CD8-positive, alpha-beta memory T cell (primary cell): ENCODE data around the gene ZMIZ1. TPM values are rescaled to one million over a fixed set of nuclear protein-coding genes. Genes with fewer than 3 reads are reported as not detected.
A peak's percentile ranks its signal among the peaks of the same experiment; 100 is the strongest.

Experiments
- CTCF ChIA-PET: fragments of 350-600 bp; sonication (Branson Sonifier 250); formaldehyde crosslinking; loops from one replicate; lab custom pipeline; 2021; ENCODE audit warnings: antibody characterized with exemption; lab: Charles Lee
- POLR2A ChIA-PET: fragments of 350-600 bp; sonication (Branson Sonifier 250); formaldehyde crosslinking; loops from one replicate; lab custom pipeline; 2021; ENCODE audit warnings: antibody characterized with exemption; lab: Charles Lee
- DNase-seq, 5 donors: peaks; one replicate each; pipeline versions ENCODE4 v3.0.0 to v3.0.0-alpha.2; 2020 to 2022; ENCODE audit warnings: mixed read lengths in 1 of 5
- H3K27ac ChIP-seq: one replicate; pipeline ENCODE4 v1.7.0; 2013; ENCODE audit warnings: low read depth, mild to moderate bottlenecking, low read length, moderate library complexity
- H3K27me3 ChIP-seq: 2 replicates; pipeline ENCODE4 v1.7.0; 2013; ENCODE audit warnings: low read length, mild to moderate bottlenecking; ENCODE audit not compliant: insufficient read depth, poor library complexity, severe bottlenecking
- H3K36me3 ChIP-seq: 2 replicates; pipeline ENCODE4 v1.7.0; 2013; ENCODE audit warnings: mild to moderate bottlenecking, low read length, moderate library complexity; ENCODE audit not compliant: insufficient read depth
- H3K4me1 ChIP-seq: 2 replicates; pipeline ENCODE4 v1.7.0; 2013; ENCODE audit warnings: mild to moderate bottlenecking, low read length, moderate library complexity; ENCODE audit not compliant: insufficient read depth
- H3K4me3 ChIP-seq: 2 replicates; pipeline ENCODE4 v1.7.0; 2013; ENCODE audit warnings: mild to moderate bottlenecking, low read length
- H3K9me3 ChIP-seq: 2 replicates; pipeline ENCODE4 v1.7.0; 2013; ENCODE audit warnings: mild to moderate bottlenecking, low read length
- H3K27ac Mint-ChIP-seq, 8 donors: one replicate each; pipeline ENCODE4 v1.8.0; 2020 to 2021; ENCODE audit warnings: mixed read lengths in 8 of 8, mild to moderate bottlenecking in 6 of 8, inconsistent platforms in 3 of 8, moderate library complexity in 3 of 8
- H3K27me3 Mint-ChIP-seq, 2 donors: one replicate each; pipeline ENCODE4 v1.8.0; 2020 to 2021; ENCODE audit warnings: mixed read lengths in 2 of 2, mild to moderate bottlenecking in 1 of 2, moderate library complexity in 1 of 2
- H3K36me3 Mint-ChIP-seq, 3 donors: one replicate each; pipeline ENCODE4 v1.8.0; 2020 to 2021; ENCODE audit warnings: mixed read lengths in 3 of 3, inconsistent platforms in 1 of 3, mild to moderate bottlenecking in 1 of 3
- H3K4me1 Mint-ChIP-seq, 3 donors: one replicate each; pipeline ENCODE4 v1.8.0; 2020 to 2021; ENCODE audit warnings: mixed read lengths in 3 of 3, inconsistent platforms in 1 of 3, mild to moderate bottlenecking in 1 of 3
- H3K4me3 Mint-ChIP-seq, 7 donors: one replicate each; pipeline ENCODE4 v1.8.0; 2020 to 2021; ENCODE audit warnings: mixed read lengths in 7 of 7, mild to moderate bottlenecking in 6 of 7, moderate library complexity in 4 of 7, inconsistent platforms in 2 of 7
- H3K9me3 Mint-ChIP-seq, 5 donors: one replicate each; pipeline ENCODE4 v1.8.0; 2020 to 2022; ENCODE audit warnings: mixed read lengths in 5 of 5, mild to moderate bottlenecking in 3 of 5, moderate library complexity in 2 of 5, inconsistent platforms in 1 of 5
- polyA plus RNA-seq: library from polyadenylated mRNA; unstranded; fragments of 300-500 nt; fragmentation: Illumina TruSeq; gene quantifications from one replicate; pipeline ENCODE4 v1.2.3, GENCODE V29; 2021
- total RNA-seq, 2 experiments: library from RNA; stranded (reverse); gene quantifications; one replicate each; pipeline ENCODE4 v1.2.3, GENCODE V29; 2021

ZMIZ1 gene
- total and polyA plus RNA-seq, 3 experiments from 2014 or later = 8.0 to 36.3 (median 34.7) TPM

DNA sequence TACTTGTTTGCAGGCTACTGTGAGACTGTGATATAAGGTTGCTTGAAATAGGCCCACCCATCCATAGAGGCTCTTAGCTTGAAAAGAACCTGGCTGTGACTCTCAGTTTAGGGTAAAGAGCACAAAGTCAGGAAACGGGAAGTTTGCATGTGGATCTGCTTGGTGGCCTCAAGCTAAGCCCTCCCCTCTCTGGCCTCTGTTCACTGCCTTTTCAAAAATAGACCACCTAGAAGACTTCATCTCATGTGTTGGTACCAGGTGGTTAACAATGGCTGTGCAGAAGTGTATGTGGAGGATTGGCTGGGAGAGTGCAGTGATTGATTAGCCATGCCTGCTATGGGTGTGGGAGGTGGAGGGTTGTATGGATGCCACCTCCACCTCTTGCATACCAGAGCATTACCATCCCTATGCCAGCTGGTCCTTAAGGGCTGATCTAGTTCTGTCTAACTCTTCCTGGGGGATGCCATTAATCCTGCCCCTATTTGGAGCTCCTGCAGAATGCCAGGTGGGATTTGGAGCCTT is 122.0 kb downstream of the ZMIZ1 start:
- ChIA-PET CTCF (interaction anchor here (2.9 kb wide), 1 partner anchor 1144 kb away, joined by 8 read pairs; no protein-coding TSS in a partner anchor), POLR2A (no interaction called here)
- no peak overlapping the region for H3K27ac Mint-ChIP-seq
- no peak for DNase-seq
- H3K27me3 ChIP-seq = no peaks in the 10 kb centered on the region
- H3K27ac ChIP-seq = no peak overlapping the region
- no peaks in the 10 kb centered on the region for H3K9me3 ChIP-seq
- peaks cover 6% of the 10 kb centered on the region for H3K4me1 ChIP-seq
- no peaks in the 10 kb centered on the region for H3K36me3 ChIP-seq
- H3K4me1 Mint-ChIP-seq = peaks cover 0 to 9% (median 0%) of the 10 kb centered on the region in 3 donors
- no peak overlapping the region for H3K4me3 Mint-ChIP-seq
- no peak overlapping the region for H3K4me3 ChIP-seq
- no peaks in the 10 kb centered on the region for H3K9me3 Mint-ChIP-seq
- H3K27me3 Mint-ChIP-seq = no peaks in the 10 kb centered on the region
- peaks cover 0 to 2% (median 0%) of the 10 kb centered on the region in 3 donors for H3K36me3 Mint-ChIP-seq

DNA sequence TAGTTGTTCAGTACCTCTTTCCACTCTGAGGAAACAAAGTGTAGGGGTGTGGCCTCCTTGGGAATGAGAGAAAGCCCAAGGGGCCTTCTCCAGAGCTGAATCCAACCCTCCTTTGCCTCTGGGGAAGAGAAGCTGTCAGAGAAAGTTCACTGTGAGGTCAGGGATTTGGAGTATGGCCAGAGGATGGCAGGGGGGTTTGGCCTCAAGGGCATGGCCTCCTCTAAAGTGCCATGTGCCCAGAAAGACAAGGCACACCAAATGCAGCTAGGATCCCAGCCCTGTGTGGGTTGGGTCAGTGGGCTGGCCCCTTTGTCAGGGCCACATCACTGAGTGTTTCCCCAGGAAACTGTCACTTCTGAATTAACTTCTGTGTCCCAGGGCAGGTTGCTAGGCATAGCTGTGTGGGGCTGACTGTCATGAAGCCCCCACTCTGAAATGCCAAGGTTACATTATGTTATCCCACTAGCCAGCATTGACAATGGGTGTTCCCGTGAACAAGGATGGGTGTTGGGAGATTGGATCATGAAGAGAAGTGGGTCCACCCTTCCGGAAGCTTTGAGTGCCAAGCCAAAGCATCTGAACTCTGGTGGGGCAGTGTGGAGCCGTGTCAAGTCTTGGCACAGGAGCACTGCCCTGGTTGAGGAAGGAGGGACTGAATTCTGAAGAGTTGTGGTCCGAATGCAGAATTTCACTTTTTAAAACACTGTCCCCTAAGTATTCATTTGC is 123.3 kb downstream of the ZMIZ1 start:
- Histone ChIP-seq H3K4me1 (peaks cover 6% of the 10 kb centered on the region), H3K27ac (no peak overlapping the region), H3K27me3 (no peaks in the 10 kb centered on the region), H3K4me3 (no peak overlapping the region), H3K9me3 (no peaks in the 10 kb centered on the region), H3K36me3 (no peaks in the 10 kb centered on the region)
- Mint-ChIP-seq H3K4me1 (peaks cover 0 to 9% (median 0%) of the 10 kb centered on the region in 3 donors), H3K27me3 (no peaks in the 10 kb centered on the region), H3K4me3 (no peak overlapping the region), H3K9me3 (no peaks in the 10 kb centered on the region), H3K27ac (peak overlapping the region in 3 of 8 donors; percentile 47), H3K36me3 (peaks cover 0 to 2% (median 0%) of the 10 kb centered on the region in 3 donors)
- no peak for DNase-seq
- CTCF ChIA-PET = interaction anchor here (0.6 to 2.9 kb wide), 2 partner anchors 164 to 1145 kb away, joined by 3 to 8 read pairs; no protein-coding TSS in a partner anchor
- POLR2A ChIA-PET = no interaction called here

DNA sequence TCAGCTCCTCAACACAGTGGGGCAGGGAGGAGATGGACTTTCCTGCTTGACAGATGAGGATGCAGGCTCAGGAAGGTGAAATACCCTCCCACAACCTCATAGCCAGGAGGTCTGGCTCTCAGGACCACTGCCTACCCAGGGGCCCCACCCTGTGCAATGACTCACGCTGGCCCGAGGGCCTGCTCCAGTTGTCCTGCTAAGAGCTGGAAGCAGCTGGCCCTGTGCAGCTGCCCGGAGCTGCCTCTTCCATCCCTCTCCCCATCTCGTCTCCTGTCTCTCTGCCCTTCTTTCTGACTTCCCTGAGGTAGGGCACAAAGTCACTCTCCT is 123.9 kb downstream of the ZMIZ1 start:
- Histone ChIP-seq H3K4me1 (peaks cover 6% of the 10 kb centered on the region), H3K27ac (no peak overlapping the region), H3K27me3 (no peaks in the 10 kb centered on the region), H3K9me3 (no peaks in the 10 kb centered on the region), H3K4me3 (no peak overlapping the region), H3K36me3 (no peaks in the 10 kb centered on the region)
- ChIA-PET POLR2A (interaction anchor here (0.6 kb wide), 1 partner anchor 9 kb away, joined by 5 read pairs; no protein-coding TSS in a partner anchor), CTCF (interaction anchor here (2.9 kb wide), 1 partner anchor 1145 kb away, joined by 8 read pairs; no protein-coding TSS in a partner anchor)
- no peaks in the 10 kb centered on the region for H3K9me3 Mint-ChIP-seq
- H3K27ac Mint-ChIP-seq = peak overlapping the region in 1 of 8 donors; percentile 52
- DNase-seq = no peak
- peaks cover 0 to 9% (median 0%) of the 10 kb centered on the region in 3 donors for H3K4me1 Mint-ChIP-seq
- no peak overlapping the region for H3K4me3 Mint-ChIP-seq
- H3K36me3 Mint-ChIP-seq = peaks cover 0 to 2% (median 0%) of the 10 kb centered on the region in 3 donors
- no peaks in the 10 kb centered on the region for H3K27me3 Mint-ChIP-seq

DNA sequence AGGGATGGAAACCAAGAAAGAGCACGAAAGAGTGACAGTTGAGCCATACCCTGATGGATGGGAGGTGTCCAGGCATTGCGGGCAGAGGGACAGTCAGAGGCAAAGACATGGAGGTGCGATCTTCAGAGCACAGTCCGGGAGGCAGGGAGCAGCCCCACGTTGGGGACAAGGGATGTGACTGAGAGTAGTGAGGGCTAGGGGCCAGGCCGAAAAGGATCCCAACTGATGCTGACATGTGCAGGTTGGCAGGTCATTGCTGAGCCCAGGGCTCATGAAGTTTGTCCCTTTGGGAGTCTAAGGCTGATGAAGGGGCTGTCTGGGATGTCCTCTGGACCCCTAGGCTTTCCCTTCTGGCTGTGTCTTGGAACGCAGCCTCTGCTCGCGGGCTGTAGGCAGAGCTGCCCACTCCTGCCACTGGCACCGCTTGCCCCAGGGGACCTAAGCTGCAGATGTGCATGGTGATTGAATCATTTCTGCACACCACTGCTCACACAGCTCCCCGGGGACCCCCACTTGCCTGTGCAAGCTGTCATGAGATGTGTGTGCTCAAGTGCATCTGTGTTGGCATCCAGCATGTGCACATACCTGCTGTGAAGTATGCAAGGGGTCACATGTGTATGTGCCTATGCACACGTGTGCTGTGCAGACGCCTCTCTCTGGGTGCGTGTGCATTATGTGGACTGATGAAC is 125.1 kb downstream of the ZMIZ1 start:
- Histone ChIP-seq H3K9me3 (no peaks in the 10 kb centered on the region), H3K36me3 (no peaks in the 10 kb centered on the region), H3K27ac (no peak overlapping the region), H3K4me1 (peaks cover 6% of the 10 kb centered on the region), H3K27me3 (no peaks in the 10 kb centered on the region), H3K4me3 (no peak overlapping the region)
- Mint-ChIP-seq H3K4me1 (peaks cover 0 to 9% (median 0%) of the 10 kb centered on the region in 3 donors), H3K27ac (peak overlapping the region in 2 of 8 donors; percentile 22 to 41), H3K27me3 (no peaks in the 10 kb centered on the region), H3K4me3 (no peak overlapping the region), H3K9me3 (no peaks in the 10 kb centered on the region), H3K36me3 (peaks cover 0 to 1% (median 0%) of the 10 kb centered on the region in 3 donors)
- DNase-seq = no peak
- CTCF ChIA-PET = interaction anchor here (0.9 to 5.0 kb wide), 14 partner anchors 11 to 1164 kb away, joined by 3 to 64 read pairs (median 5); no protein-coding TSS in a partner anchor
- POLR2A ChIA-PET = no interaction called here

DNA sequence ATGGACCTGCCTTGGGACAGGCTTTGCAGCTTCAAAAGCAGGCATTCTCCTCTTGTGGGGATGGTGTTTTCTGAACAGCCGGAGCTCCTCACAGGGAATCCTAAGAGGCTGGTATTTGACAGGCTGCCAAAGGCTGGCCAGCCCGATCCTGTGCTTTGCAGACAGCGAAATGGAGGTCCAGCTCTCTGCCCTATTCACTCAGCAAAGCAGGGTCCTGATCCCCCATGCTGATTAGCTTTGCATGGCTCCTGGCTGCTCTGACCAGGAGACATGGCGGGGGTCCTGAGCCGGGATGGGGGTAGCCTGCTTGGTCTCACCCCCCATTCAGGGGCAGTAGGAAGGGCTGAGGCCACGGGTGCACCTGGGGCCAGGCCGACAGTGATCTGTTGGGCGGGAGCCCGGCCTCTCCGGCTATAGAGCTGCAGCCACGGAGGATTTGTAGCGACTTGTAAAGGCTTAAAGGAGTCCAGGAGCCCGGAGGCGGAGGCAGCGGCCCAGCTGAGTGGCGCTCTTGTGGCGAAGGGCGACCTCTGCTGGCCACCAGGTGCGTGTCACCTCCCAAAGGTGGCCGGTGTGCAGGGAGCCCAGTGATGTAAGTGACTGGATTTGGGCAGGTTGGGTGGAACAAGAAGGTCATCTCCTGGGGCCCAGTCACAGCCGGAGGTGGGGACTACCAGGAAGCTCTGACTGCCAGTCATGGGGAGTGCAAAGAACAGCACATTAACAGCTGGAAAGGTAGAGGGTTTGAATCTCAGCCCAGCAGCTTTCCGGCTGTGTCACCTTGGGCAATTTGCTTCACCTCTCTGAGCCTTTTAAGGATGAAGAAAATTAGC is 126.5 kb downstream of the ZMIZ1 start:
- peak; percentile 61 to 80 (median 65) for DNase-seq
- H3K27ac Mint-ChIP-seq = peak overlapping the region in 2 of 8 donors; percentile 38 to 43
- no peaks in the 10 kb centered on the region for H3K27me3 Mint-ChIP-seq
- ChIA-PET POLR2A (no interaction called here), CTCF (interaction anchor here (0.7 to 5.0 kb wide), 66 partner anchors 8 to 1185 kb away, joined by 3 to 64 read pairs (median 4); partner anchors contain the start of gene POLR3A)
- Histone ChIP-seq H3K27me3 (no peaks in the 10 kb centered on the region), H3K4me1 (peaks cover 6% of the 10 kb centered on the region), H3K4me3 (no peak overlapping the region), H3K27ac (no peak overlapping the region), H3K9me3 (no peaks in the 10 kb centered on the region), H3K36me3 (no peaks in the 10 kb centered on the region)
- H3K36me3 Mint-ChIP-seq = peaks cover 0 to 1% (median 0%) of the 10 kb centered on the region in 3 donors
- no peak overlapping the region for H3K4me3 Mint-ChIP-seq
- H3K4me1 Mint-ChIP-seq = peaks cover 0 to 9% (median 0%) of the 10 kb centered on the region in 3 donors
- no peaks in the 10 kb centered on the region for H3K9me3 Mint-ChIP-seq

DNA sequence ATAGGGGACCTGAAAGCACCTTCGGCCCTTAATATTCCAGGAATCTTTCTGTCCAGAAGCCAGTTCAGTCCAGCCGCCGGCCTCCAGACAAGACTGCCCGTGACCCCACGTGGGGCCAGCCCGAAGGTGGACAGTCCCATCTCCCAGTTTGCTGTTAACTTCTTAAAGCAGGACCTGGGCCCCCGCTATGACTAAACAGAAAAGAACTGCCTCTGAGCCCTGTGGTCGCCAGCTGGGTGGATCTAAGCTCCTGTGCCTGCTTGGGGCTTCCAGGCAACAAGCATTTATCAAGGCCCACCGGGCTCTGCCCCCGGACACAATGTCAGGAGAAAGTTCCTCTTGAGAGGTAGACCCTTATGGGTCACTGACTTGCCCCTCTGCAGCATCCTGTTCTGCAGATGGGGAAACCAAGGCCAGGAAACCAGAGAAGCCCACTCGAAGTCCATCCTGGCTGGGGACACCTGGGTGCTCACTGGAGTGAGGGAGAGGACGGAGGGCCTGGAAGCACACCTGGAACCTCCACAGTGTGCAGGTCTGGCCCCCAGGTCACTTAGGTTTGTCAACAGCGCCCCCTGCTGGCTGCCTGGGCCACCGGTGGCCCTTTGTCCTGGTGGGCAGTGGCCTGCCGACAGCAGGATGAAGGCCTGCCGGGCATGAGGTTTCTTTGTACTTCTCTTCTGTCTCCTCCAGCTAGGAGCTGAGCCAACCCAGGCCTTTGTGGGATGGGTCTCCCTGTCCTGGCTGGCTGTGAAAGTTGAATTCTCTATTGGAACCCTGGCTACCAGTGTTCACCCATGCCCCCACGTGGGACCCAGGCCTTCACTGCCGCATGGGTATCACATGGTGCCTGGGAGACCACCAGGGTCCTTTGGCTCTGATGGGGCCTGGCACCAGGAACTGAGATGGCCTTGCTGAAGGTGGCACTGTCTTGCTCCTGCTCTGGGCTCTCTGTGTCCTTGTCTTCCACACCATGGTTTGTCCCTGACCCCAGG is 128.0 kb downstream of the ZMIZ1 start:
- peaks cover 6% of the 10 kb centered on the region for H3K4me1 ChIP-seq
- no peaks in the 10 kb centered on the region for H3K27me3 Mint-ChIP-seq
- H3K27ac ChIP-seq = no peak overlapping the region
- H3K36me3 Mint-ChIP-seq = peaks cover 0 to 1% (median 0%) of the 10 kb centered on the region in 3 donors
- peaks cover 0 to 9% (median 0%) of the 10 kb centered on the region in 3 donors for H3K4me1 Mint-ChIP-seq
- no peaks in the 10 kb centered on the region for H3K9me3 ChIP-seq
- CTCF ChIA-PET = interaction anchor here (0.7 to 5.0 kb wide), 26 partner anchors 7 to 1186 kb away, joined by 3 to 64 read pairs (median 4); no protein-coding TSS in a partner anchor
- no peaks in the 10 kb centered on the region for H3K36me3 ChIP-seq
- POLR2A ChIA-PET = no interaction called here
- no peak overlapping the region for H3K4me3 ChIP-seq
- no peak overlapping the region for H3K4me3 Mint-ChIP-seq
- no peak overlapping the region for H3K27ac Mint-ChIP-seq
- no peaks in the 10 kb centered on the region for H3K27me3 ChIP-seq
- peak; percentile 45 to 75 (median 62) for DNase-seq
- no peaks in the 10 kb centered on the region for H3K9me3 Mint-ChIP-seq
